AG08395 (cell line): Measurements from ENCODE around the gene HLCS.

Source experiments
- DNase-seq: peaks from one replicate; pipeline ENCODE4 v3.0.0; 2012; ENCODE audit warnings: mixed read lengths, low spot score

HLCS gene

GRCh38 chr21:36883532-36884486, 82.7 kb downstream of the HLCS start:
- DNase-seq, result no peak

- DNase-seq, result no peak
These were observed 83.7 kb downstream of the HLCS start for GRCh38 chr21:36882776-36883175.

GRCh38 chr21:36881228-36881627, 85.2 kb downstream of the HLCS start:
- no peak for DNase-seq

- DNase-seq, result no peak
These were observed 86.6 kb downstream of the HLCS start for GRCh38 chr21:36879827-36880226.

- DNase-seq, result no peak
These were observed 88.7 kb downstream of the HLCS start for GRCh38 chr21:36877741-36878140.

GRCh38 chr21:36874665-36875064, 91.8 kb downstream of the HLCS start:
- no peak for DNase-seq

GRCh38 chr21:36873513-36873912, 93.0 kb downstream of the HLCS start:
- DNase-seq, result no peak

- no peak for DNase-seq
These were observed 99.1 kb downstream of the HLCS start for GRCh38 chr21:36867291-36867905.

GRCh38 chr21:36866419-36866818, 100.0 kb downstream of the HLCS start:
- DNase-seq, result no peak

- DNase-seq, result no peak
These were observed 101.5 kb downstream of the HLCS start for GRCh38 chr21:36864974-36865373.

GRCh38 chr21:36863260-36863659, 103.2 kb downstream of the HLCS start:
- DNase-seq, result no peak

GRCh38 chr21:36861595-36862323, 104.7 kb downstream of the HLCS start:
- DNase-seq, result no peak

GRCh38 chr21:36860736-36861594, 105.5 kb downstream of the HLCS start:
- peak; percentile 59 for DNase-seq

GRCh38 chr21:36859744-36860501, 106.5 kb downstream of the HLCS start:
- peak; percentile 23 for DNase-seq

GRCh38 chr21:36858320-36858957, 108.0 kb downstream of the HLCS start:
- DNase-seq, result no peak

- no peak for DNase-seq
These were observed 109.8 kb downstream of the HLCS start for GRCh38 chr21:36856643-36857042.

GRCh38 chr21:36854391-36854790, 112.1 kb downstream of the HLCS start:
- peak; percentile 31 for DNase-seq

- no peak for DNase-seq
These were observed 113.6 kb downstream of the HLCS start for GRCh38 chr21:36852864-36853263.

GRCh38 chr21:36852293-36852692, 114.2 kb downstream of the HLCS start:
- DNase-seq, result no peak

GRCh38 chr21:36851121-36851520, 115.3 kb downstream of the HLCS start:
- no peak for DNase-seq
